Medulla oblongata (tissue), 1 donor: Measurements from ENCODE around the gene TSTD1.
"Not testable (repeated sequence)": the region's sequence is repeated elsewhere in the genome, so short reads cannot be mapped to it uniquely, and the experiment has no call there.

Experiments used
- DNase-seq: peaks from one replicate; pipeline ENCODE4 v3.0.0-alpha.2; 2015; ENCODE audit errors: extremely low spot score

Gene TSTD1

GRCh38 chr1:161069241-161069640, 30.5 kb upstream of the TSTD1 start:
- DNase-seq = no peak

- peak; percentile 79 for DNase-seq
These were observed 29.8 kb upstream of the TSTD1 start for GRCh38 chr1:161068306-161069234.

- no peak for DNase-seq
These were observed 27.9 kb upstream of the TSTD1 start for GRCh38 chr1:161066694-161067093.

GRCh38 chr1:161065681-161066080, 26.9 kb upstream of the TSTD1 start:
- DNase-seq = not testable (repeated sequence)

- DNase-seq = not testable (repeated sequence)
These were observed 25.2 kb upstream of the TSTD1 start for GRCh38 chr1:161063936-161064335.

- no peak for DNase-seq
These were observed 22.7 kb upstream of the TSTD1 start for GRCh38 chr1:161061419-161061818.

- DNase-seq = no peak
These were observed 20.5 kb upstream of the TSTD1 start for GRCh38 chr1:161059293-161059692.

GRCh38 chr1:161054805-161055204, 16.0 kb upstream of the TSTD1 start:
- no peak for DNase-seq

- DNase-seq = no peak
These were observed 15.5 kb upstream of the TSTD1 start for GRCh38 chr1:161054232-161054631.

- no peak for DNase-seq
These were observed 14.1 kb upstream of the TSTD1 start for GRCh38 chr1:161052899-161053298.

- no peak for DNase-seq
These were observed 12.5 kb upstream of the TSTD1 start for GRCh38 chr1:161051219-161051618.

GRCh38 chr1:161048949-161049722, 10.4 kb upstream of the TSTD1 start:
- no peak for DNase-seq

- no peak for DNase-seq
These were observed 9.0 kb upstream of the TSTD1 start for GRCh38 chr1:161047436-161048420.

GRCh38 chr1:161046605-161047228, 8.0 kb upstream of the TSTD1 start:
- DNase-seq = peak; percentile 59

- peak; percentile 98 for DNase-seq
These were observed 7.2 kb upstream of the TSTD1 start, which contains the start of gene USF1 for GRCh38 chr1:161045736-161046604. TSS of gene USF1 (minus strand) at chr1:161045977. CDS start at chr1:161043275, 2,702 bp downstream.

- peak; percentile 84 for DNase-seq
These were observed 6.4 kb upstream of the TSTD1 start for GRCh38 chr1:161044908-161045735.

- DNase-seq = no peak
These were observed 5.8 kb upstream of the TSTD1 start for GRCh38 chr1:161044535-161044907.

- DNase-seq = no peak
These were observed 782 bp upstream of the TSTD1 start for GRCh38 chr1:161039546-161039945.

GRCh38 chr1:161039154-161039545, 386 bp upstream of the TSTD1 start:
- no peak for DNase-seq
